Keratinocyte (primary cell): ENCODE data around the gene FSTL1. TPM values are rescaled to one million over a fixed set of nuclear protein-coding genes. Genes with fewer than 3 reads are reported as not detected.

Source experiments
- DNase-seq: peaks from one replicate; pipeline ENCODE4 v3.0.0-alpha.2; 2011; ENCODE audit warnings: low read depth, missing footprints, low spot score
- FAIRE-seq: peaks from 2 replicates; lab custom pipeline; 2011; peaks lifted over from hg19 to GRCh38; lab: Jason Lieb, UNC
- H2AFZ ChIP-seq: 2 replicates; pipeline ENCODE4 v1.6.0; 2012; ENCODE audit warnings: low read length, control low read depth, inconsistent platforms; ENCODE audit not compliant: control insufficient read depth
- H3K27ac ChIP-seq: 2 replicates; pipeline ENCODE4 v1.5.1; 2011; ENCODE audit warnings: low read length; ENCODE audit not compliant: control insufficient read depth, insufficient read depth
- H3K27me3 ChIP-seq: 3 replicates; pipeline ENCODE4 v1.6.0; 2011; ENCODE audit warnings: low read length; ENCODE audit not compliant: control insufficient read depth, insufficient read depth; ENCODE audit errors: extremely low read depth
- H3K36me3 ChIP-seq, 2 experiments: 2 replicates in 1 of 2; 3 replicates in 1 of 2; pipeline ENCODE4 v1.5.1; 2011; ENCODE audit warnings: low read length in 2 of 2, mild to moderate bottlenecking in 1 of 2; ENCODE audit not compliant: control insufficient read depth in 2 of 2, insufficient read depth in 2 of 2; ENCODE audit errors: extremely low read depth in 1 of 2
- H3K4me1 ChIP-seq: 3 replicates; pipeline ENCODE4 v1.5.1; 2011; ENCODE audit warnings: low read length; ENCODE audit not compliant: control insufficient read depth, insufficient read depth; ENCODE audit errors: extremely low read depth
- H3K4me2 ChIP-seq: 3 replicates; pipeline ENCODE4 v1.6.0; 2011; ENCODE audit warnings: low read depth, low read length; ENCODE audit not compliant: control insufficient read depth, insufficient read depth; ENCODE audit errors: extremely low read depth
- H3K4me3 ChIP-seq, 3 experiments: fragments of 200-600 bp in 1 of 3; sonication (generic) in 1 of 3; 2 replicates in 2 of 3; 3 replicates in 1 of 3; pipeline ENCODE4 v1.5.1; 2011 to 2016; ENCODE audit warnings: low read length in 3 of 3, mild to moderate bottlenecking in 3 of 3, control low read depth in 2 of 3, inconsistent platforms in 1 of 3, low read depth in 1 of 3, mixed read lengths in 1 of 3, mixed run types in 1 of 3, moderate library complexity in 1 of 3; ENCODE audit not compliant: control insufficient read depth in 2 of 3, insufficient read depth in 2 of 3; ENCODE audit errors: extremely low read depth in 1 of 3
- H3K79me2 ChIP-seq: 2 replicates; pipeline ENCODE4 v1.6.0; 2012; ENCODE audit warnings: low read length; ENCODE audit not compliant: control insufficient read depth, insufficient read depth
- H3K9ac ChIP-seq: 3 replicates; pipeline ENCODE4 v1.6.0; 2011; ENCODE audit warnings: low read length; ENCODE audit not compliant: control insufficient read depth, insufficient read depth; ENCODE audit errors: extremely low read depth
- H3K9me1 ChIP-seq: 3 replicates; pipeline ENCODE4 v1.6.0; 2011; ENCODE audit warnings: low read length; ENCODE audit not compliant: control insufficient read depth, insufficient read depth; ENCODE audit errors: extremely low read depth
- H3K9me3 ChIP-seq: 2 replicates; pipeline ENCODE4 v1.5.1; 2012; ENCODE audit warnings: low read depth, low read length; ENCODE audit not compliant: control insufficient read depth
- H4K20me1 ChIP-seq: 3 replicates; pipeline ENCODE4 v1.6.0; 2011; ENCODE audit warnings: low read length; ENCODE audit not compliant: control insufficient read depth, insufficient read depth; ENCODE audit errors: extremely low read depth
- EZH2 ChIP-seq: IDR thresholded peaks from one replicate; pipeline ENCODE4 v1.6.1; 2012; ENCODE audit warnings: inconsistent platforms, mild to moderate bottlenecking, low read length, moderate library complexity
- dilution Hi-C: fragments of 300-500 bp; cut with MboI; formaldehyde crosslinking; loops from one replicate; pipeline ENCODE4 v1.7.0; 2020; ENCODE audit warnings: low sequenced_read_pairs; ENCODE audit not compliant: extremely low pct_ligation_motif_present
- polyA plus RNA-seq, 5 experiments: library from polyadenylated mRNA; depleted of rRNA in 3 of 5; stranded (reverse) in 3 of 5; stranded (forward) in 1 of 5; unstranded in 1 of 5; fragments of >200 nt; gene quantifications; 1 replicate in 1 of 5; 2 replicates in 3 of 5; 3 replicates in 1 of 5; pipeline versions ENCODE4 v1.2.1 to v1.2.3, GENCODE V29; 2011 to 2012; ENCODE audit warnings: missing spikeins in 2 of 5, low read depth in 1 of 5, low replicate concordance in 1 of 5
- TF ChIP-seq, protein P1 (sequence below), 3 experiments: IDR thresholded peaks in 1 of 3; conservative IDR thresholded peaks in 1 of 3; optimal IDR thresholded peaks in 1 of 3; 2 replicates in 2 of 3; 3 replicates in 1 of 3; pipeline versions ENCODE3 to v1.5.1; 2011; ENCODE audit warnings: low read length in 3 of 3, mild to moderate bottlenecking in 3 of 3, moderate library complexity in 2 of 3, control low read depth in 1 of 3, inconsistent platforms in 1 of 3; ENCODE audit not compliant: insufficient read depth in 2 of 3; ENCODE audit errors: extremely low read depth in 1 of 3

The FSTL1 gene
- polyA plus RNA-seq, 1 donor (not counting 4 experiments of a cell fraction or from before 2014, with no cell fraction given): 59.0 TPM

DNA sequence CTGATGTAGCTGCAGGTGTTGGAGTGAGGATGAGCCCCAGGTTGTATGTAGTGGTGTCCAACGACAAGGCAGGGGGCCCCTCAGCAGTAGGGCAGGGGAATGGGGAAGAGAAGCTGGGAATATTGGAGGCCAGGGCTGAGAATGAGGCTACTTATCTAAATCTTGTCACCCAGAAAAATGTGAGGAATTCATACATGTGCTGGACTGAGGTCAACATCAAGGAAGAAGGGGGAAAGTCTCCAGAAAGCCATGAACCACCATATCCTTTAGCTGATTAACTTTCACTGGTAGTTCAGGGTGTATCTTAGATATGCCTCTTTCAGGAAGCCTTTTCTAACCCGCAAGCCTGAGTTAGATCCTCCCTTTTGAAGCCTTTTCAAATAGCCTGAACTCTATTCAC is 22.6 kb upstream of the FSTL1 start:
- no peak for TF ChIP-seq EZH2
- TF ChIP-seq, protein P1, sequence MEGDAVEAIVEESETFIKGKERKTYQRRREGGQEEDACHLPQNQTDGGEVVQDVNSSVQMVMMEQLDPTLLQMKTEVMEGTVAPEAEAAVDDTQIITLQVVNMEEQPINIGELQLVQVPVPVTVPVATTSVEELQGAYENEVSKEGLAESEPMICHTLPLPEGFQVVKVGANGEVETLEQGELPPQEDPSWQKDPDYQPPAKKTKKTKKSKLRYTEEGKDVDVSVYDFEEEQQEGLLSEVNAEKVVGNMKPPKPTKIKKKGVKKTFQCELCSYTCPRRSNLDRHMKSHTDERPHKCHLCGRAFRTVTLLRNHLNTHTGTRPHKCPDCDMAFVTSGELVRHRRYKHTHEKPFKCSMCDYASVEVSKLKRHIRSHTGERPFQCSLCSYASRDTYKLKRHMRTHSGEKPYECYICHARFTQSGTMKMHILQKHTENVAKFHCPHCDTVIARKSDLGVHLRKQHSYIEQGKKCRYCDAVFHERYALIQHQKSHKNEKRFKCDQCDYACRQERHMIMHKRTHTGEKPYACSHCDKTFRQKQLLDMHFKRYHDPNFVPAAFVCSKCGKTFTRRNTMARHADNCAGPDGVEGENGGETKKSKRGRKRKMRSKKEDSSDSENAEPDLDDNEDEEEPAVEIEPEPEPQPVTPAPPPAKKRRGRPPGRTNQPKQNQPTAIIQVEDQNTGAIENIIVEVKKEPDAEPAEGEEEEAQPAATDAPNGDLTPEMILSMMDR (optimal IDR thresholded peaks at IDR 0.05 in 1 of 3, IDR thresholded peaks at IDR 0.05 in 1 of 3, conservative IDR thresholded peaks at IDR 0.05 in 1 of 3; ENCODE audit: extremely low read depth in 1 of 3, insufficient read depth in 2 of 3, low read length in 3 of 3): no peak
- Histone ChIP-seq H3K9ac (no peak overlapping the region), H3K27ac (no peak overlapping the region), H3K9me1 (no peaks in the 10 kb centered on the region), H2AFZ (no peak overlapping the region), H3K79me2 (no peaks in the 10 kb centered on the region), H3K36me3 (no peaks in the 10 kb centered on the region), H3K4me2 (no peak overlapping the region), H3K9me3 (no peaks in the 10 kb centered on the region), H3K4me1 (peaks cover 36% of the 10 kb centered on the region), H4K20me1 (no peaks in the 10 kb centered on the region), H3K27me3 (no peaks in the 10 kb centered on the region), H3K4me3 (no peak overlapping the region)
- dilution Hi-C loops: no loop called here
- DNase-seq (no peak), FAIRE-seq (no peak)

DNA sequence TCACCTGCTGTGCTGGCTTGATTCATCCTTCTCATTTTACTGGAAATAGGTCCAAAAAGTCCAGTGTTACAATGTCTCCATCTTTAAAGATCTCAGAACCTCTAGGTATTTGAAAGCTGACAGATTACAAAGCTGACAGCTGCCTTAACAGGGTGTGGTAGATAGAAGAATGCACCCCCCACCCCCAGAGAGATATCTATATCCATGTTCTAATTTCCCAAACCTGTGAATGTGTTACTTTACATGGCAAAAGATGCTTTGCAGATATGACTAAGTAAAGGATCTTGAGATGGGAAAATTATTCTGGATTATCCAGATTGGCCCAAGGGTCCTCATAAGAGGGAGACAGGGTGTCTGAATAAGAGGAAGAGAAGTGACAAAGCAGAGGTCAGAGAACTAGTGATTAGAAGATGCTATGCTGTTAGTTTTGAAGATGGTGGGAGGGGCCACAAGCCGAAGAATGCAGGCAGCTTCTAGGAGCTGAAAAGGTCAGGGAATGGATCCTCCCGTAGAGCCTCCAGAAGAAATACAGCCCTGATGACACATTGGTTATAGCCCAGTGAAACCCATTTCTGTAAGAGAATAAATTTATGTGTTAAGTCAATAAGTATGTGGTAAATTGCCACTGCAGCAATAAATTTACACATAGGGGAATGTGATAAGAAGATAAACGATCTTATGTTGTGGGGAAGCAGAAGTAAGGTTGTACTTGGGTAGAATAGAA is 21.5 kb upstream of the FSTL1 start:
- Histone ChIP-seq H3K4me3 (no peak overlapping the region), H3K27ac (no peak overlapping the region), H3K79me2 (no peaks in the 10 kb centered on the region), H3K36me3 (no peaks in the 10 kb centered on the region), H3K9ac (no peak overlapping the region), H2AFZ (no peak overlapping the region), H3K9me1 (no peaks in the 10 kb centered on the region), H3K4me1 (peaks cover 36% of the 10 kb centered on the region), H4K20me1 (no peaks in the 10 kb centered on the region), H3K4me2 (no peak overlapping the region), H3K27me3 (no peaks in the 10 kb centered on the region), H3K9me3 (no peaks in the 10 kb centered on the region)
- FAIRE-seq (no peak), DNase-seq (no peak)
- dilution Hi-C loops: no loop called here
- TF ChIP-seq, protein P1 (optimal IDR thresholded peaks at IDR 0.05 in 1 of 3, IDR thresholded peaks at IDR 0.05 in 1 of 3, conservative IDR thresholded peaks at IDR 0.05 in 1 of 3; ENCODE audit: extremely low read depth in 1 of 3, insufficient read depth in 2 of 3, low read length in 3 of 3): no peak
- no peak for TF ChIP-seq EZH2
